ENCODE results near the gene ASPSCR1. TPM values are rescaled to one million over a fixed set of nuclear protein-coding genes. Genes with fewer than 3 reads are reported as not detected.

Gene ASPSCR1
- total RNA-seq, 1 donor from 2014 or later, result 20.1 TPM

DNA sequence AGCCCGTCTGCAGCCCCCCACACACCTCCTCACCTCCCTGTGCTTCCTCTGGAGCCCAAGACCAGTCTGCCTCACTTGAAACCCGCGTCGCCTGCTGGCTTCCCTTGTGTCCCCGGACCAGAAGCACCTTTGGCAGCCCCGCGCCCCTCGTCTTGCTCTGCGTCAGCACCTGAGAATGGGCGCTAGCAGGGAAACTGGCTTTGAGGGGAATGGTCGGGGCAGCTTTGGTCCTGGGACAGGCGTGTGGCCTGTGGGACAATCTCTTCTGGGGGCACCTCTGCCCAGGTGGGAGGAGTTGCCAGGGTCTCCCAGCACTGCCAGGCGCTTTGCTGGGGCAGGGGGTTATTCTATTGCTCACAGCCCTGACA, 46.3 kb upstream of the ASPSCR1 start:
- no peak for DNase-seq (ENCODE audit: low read depth)
- H3K4me3 ChIP-seq (ENCODE audit: low read depth, low read length), result no peak overlapping the region
- TF ChIP-seq, protein P1, sequence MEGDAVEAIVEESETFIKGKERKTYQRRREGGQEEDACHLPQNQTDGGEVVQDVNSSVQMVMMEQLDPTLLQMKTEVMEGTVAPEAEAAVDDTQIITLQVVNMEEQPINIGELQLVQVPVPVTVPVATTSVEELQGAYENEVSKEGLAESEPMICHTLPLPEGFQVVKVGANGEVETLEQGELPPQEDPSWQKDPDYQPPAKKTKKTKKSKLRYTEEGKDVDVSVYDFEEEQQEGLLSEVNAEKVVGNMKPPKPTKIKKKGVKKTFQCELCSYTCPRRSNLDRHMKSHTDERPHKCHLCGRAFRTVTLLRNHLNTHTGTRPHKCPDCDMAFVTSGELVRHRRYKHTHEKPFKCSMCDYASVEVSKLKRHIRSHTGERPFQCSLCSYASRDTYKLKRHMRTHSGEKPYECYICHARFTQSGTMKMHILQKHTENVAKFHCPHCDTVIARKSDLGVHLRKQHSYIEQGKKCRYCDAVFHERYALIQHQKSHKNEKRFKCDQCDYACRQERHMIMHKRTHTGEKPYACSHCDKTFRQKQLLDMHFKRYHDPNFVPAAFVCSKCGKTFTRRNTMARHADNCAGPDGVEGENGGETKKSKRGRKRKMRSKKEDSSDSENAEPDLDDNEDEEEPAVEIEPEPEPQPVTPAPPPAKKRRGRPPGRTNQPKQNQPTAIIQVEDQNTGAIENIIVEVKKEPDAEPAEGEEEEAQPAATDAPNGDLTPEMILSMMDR (conservative IDR thresholded peaks at IDR 0.05; ENCODE audit: low read depth, low read length), result no peak

DNA sequence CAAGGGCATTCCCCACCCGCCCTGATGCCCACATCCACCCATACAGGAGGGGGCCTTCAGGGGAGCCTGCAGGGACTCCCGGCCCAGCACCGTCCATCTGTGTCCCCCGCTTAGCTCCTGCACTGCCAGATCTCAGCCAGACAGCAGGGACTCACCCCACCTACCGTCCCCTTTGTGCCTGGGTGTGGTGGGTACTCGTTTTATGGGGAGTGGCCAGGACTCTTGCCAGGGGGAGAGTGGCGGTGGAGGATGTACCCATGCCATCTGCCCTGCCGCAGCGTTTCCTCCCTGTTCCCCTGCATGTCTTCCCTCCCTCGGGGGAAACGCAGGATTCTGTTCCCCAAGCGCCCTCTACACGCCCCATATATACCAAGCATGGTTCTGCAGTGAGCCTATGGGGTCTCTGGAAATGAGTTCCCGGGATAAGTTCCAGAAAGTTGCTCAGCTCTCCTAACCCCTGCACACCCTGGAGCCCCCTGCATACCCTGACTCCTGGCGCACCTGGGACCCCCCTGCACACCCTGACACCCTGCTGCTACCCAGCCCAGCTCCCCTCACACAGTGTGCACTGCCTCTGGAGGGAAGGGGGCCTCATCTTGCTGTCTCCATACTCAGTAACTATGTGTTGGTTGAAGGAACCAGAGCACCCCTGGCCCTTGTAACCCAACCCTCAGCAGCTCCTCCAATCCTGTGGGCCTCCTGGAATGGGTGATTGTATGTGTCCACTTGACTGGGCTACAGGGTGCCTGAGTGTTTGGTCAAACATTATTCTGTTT, 45.7 kb upstream of the ASPSCR1 start:
- DNase-seq (ENCODE audit: low read depth), result no peak
- no peak overlapping the region for H3K4me3 ChIP-seq (ENCODE audit: low read depth, low read length)
- TF ChIP-seq, protein P1 (conservative IDR thresholded peaks at IDR 0.05; ENCODE audit: low read depth, low read length), result no peak

DNA sequence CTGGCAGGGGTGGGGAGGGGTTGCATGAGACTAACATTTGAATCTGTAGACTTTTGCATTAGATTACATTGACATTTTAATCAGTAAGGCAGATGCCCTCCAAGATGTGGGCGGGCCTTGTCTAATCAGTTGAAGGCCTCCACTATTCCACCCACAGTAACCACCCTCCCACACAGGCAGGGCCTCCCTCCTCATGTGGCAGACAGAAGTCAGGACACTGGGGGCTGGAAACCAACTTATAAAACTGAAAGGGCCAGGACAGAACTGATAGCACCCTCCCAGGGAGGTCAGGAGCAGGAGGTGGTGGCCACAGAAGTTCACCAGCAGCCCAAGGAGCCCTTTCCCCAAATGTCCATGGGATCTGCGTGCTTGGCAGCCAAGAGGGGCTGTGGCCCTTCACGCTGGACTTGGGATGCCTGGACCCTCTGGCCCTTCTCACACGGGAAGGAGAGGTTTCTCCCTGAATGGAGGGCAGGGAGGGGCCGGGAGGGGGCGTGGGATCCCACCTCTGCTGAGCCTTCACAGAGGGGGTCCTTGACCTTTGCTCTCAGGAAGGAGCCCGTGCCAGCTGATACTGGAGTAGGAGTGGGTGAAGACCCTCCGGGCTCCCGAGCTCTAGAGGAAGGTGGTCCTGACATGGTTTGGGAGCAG, 45.0 kb upstream of the ASPSCR1 start:
- no peak for DNase-seq (ENCODE audit: low read depth)
- no peak overlapping the region for H3K4me3 ChIP-seq (ENCODE audit: low read depth, low read length)
- TF ChIP-seq, protein P1 (conservative IDR thresholded peaks at IDR 0.05; ENCODE audit: low read depth, low read length), result no peak

DNA sequence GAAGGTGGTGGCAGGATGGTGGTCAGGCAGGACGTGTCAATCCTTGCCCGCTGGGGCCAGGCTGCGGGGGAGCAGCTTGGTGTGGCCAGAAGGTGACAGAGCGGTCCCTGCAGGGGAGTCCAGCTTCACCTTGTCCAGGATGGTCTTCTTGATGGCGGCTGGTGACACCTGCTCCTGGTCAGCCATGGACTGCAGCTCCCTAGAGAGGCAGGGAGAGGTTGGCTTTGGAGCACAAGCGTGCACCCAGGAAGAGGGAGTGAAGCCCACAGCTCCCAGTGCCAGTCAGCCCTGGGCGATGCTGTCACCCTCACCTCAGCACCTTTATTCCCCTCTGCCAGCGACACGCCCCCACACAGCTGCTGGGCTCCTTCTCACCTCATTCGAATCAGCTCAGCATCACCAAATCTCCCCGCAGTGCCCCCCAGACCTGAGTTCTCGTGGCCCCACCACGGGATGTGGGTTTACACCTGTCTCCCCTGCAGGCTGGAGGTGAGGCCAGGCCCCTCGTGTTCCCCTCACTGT, 44.2 kb upstream of the ASPSCR1 start:
- no peak overlapping the region for H3K4me3 ChIP-seq (ENCODE audit: low read depth, low read length)
- no peak for DNase-seq (ENCODE audit: low read depth)
- TF ChIP-seq, protein P1 (conservative IDR thresholded peaks at IDR 0.05; ENCODE audit: low read depth, low read length), result no peak

DNA sequence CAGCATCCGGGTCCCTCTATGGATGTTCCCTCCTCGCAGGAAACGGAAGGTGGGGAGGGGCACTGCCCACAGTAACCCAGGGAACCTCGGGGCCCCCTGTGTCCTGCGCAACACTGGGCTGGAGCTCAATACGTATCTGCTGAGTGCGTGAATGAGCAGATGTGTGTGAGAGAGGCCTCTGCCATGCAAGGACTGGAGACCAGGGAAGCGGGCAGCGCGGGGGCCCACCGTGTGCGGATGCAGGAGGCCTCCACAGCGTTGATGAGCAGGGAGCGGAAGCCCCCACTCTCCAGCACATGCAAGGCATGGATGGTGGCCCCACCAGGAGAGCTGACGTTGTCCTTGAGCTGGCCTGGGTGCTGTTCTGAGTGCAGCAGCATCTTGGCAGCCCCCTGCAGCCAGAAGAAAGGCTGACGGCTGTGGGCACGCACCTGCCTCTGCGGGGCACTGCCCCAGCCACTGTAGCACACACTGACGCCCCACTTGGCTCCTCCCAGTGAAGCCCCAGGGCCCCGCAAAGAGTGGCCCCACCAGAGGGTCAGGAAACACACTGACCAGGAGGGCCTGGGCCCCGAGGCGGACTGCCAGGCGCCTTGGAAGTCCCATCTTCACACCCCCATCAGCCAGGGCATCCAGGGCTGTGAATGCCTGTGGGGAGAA, 43.2 kb upstream of the ASPSCR1 start:
- no peak overlapping the region for H3K4me3 ChIP-seq (ENCODE audit: low read depth, low read length)
- DNase-seq (ENCODE audit: low read depth), result no peak
- TF ChIP-seq, protein P1 (conservative IDR thresholded peaks at IDR 0.05; ENCODE audit: low read depth, low read length), result no peak

DNA sequence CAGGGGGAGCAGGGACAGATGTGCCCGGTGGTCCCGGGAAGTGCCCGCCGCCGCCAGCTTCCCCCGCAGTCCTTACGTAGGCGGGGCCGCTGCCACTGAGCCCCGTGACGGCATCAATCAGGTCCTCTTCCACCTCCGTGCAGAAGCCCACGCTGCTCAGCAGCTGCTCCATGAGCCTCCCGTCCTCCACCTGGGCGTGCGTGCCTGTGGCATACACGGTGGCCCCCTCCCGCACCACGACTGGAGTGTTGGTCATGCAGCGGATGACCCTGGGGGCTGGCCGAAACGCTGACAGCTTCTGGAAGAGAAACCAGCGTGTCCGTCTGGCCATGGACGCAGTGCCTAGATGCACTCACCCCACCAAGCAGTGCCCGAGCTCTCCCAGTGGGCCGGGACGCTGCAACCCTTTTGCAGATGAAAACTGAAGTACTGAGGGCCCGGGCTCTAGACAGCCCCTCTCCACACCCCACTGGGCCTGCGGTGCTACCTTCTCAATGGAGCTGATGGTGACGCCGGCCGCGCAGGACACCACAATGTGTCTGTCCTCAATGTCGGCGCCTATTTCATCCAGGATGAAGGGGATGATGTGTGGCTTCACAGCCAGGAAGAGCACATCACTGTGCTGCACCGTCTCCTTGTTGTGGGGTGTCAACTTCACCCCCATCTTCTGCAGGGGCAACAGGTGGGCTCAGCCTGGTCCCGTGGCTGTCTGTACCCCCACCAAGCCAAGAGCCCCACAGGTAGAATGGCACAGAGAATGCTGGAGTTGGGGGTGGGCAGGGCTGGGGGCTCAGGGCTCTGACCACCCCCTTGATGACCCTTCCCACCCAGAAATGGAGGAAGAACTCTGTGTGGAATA, 42.4 kb upstream of the ASPSCR1 start:
- TF ChIP-seq, protein P1 (conservative IDR thresholded peaks at IDR 0.05; ENCODE audit: low read depth, low read length), result no peak
- no peak for DNase-seq (ENCODE audit: low read depth)
- no peak overlapping the region for H3K4me3 ChIP-seq (ENCODE audit: low read depth, low read length)
